Measurements from ENCODE around the gene ARF4. TPM values are rescaled to one million over a fixed set of nuclear protein-coding genes. Genes with fewer than 3 reads are reported as not detected.

The ARF4 gene
- total RNA-seq, 1 donor from 2014 or later, result 244 TPM

Other genes starting within 250 kb of the ARF4 start
- gene DNAH12, start 53.0 kb downstream of the ARF4 start, total RNA-seq, result 0.17 and 0.25 TPM in 2 replicates
- 19.8 and 27.3 TPM in 2 replicates for gene PDE12, start 41.1 kb downstream of the ARF4 start, total RNA-seq
- gene DENND6A, start 95.7 kb upstream of the ARF4 start, total RNA-seq, result 26.7 and 32.6 TPM in 2 replicates
- gene SLMAP, start 159.0 kb upstream of the ARF4 start, total RNA-seq, result 61.5 and 130 TPM in 2 replicates

Data from renal cortical epithelial cell (primary cell).